ENCODE results near the gene ZNF791. TPM values are rescaled to one million over a fixed set of nuclear protein-coding genes. Genes with fewer than 3 reads are reported as not detected.

The ZNF791 gene
- polyA plus RNA-seq, 3 donors, result 5.2 to 8.2 (median 5.9) TPM

DNA sequence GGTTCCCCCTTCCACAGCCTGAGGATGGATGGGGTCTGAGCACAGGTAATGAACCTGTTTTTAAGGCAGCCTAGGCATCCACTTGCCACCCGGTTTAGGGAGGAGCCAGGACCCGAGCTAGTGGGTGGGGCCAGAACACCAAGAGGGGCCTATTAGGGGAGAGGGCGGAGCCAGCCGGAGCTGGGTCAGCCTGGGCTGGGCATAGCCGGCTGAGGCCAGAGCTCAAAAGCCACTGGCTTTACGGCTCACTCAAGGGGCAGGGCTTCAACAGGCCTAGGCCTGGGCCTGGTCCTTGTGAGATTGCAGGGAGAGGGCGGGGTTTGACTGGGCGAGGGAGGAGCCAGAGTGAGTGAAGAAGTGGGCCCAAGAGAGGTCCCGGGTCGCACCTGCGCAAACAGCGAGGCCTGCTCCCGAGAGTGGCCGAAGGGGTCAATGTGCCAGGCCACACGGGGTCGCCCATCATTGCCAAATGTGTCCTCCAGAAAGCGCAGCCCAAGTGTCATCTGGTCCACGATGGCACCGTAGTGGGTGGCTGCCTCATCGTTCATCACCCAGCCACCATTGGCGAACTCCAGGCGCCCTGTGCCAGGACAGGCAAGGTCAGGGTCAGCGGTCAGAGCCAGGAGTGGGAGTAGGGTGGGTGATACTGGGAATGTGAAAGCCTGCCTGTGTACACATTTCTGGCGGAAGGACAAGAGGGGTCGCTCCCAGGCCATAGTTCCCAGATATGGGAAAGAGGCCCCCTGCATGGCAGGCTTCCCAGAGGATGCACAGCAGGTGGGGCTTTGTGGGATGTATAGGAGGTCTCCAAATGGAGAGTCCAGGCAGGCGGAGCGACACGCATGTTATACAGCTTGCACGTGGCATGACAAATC is 53.9 kb downstream of the ZNF791 start:
- TF ChIP-seq, protein P1, sequence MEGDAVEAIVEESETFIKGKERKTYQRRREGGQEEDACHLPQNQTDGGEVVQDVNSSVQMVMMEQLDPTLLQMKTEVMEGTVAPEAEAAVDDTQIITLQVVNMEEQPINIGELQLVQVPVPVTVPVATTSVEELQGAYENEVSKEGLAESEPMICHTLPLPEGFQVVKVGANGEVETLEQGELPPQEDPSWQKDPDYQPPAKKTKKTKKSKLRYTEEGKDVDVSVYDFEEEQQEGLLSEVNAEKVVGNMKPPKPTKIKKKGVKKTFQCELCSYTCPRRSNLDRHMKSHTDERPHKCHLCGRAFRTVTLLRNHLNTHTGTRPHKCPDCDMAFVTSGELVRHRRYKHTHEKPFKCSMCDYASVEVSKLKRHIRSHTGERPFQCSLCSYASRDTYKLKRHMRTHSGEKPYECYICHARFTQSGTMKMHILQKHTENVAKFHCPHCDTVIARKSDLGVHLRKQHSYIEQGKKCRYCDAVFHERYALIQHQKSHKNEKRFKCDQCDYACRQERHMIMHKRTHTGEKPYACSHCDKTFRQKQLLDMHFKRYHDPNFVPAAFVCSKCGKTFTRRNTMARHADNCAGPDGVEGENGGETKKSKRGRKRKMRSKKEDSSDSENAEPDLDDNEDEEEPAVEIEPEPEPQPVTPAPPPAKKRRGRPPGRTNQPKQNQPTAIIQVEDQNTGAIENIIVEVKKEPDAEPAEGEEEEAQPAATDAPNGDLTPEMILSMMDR (IDR thresholded peaks at IDR 0.05), result no peak
- peaks cover 63% of the 10 kb centered on the region for H3K79me2 ChIP-seq (ENCODE audit: insufficient read depth, low read length)
- Mint-ChIP-seq H3K4me1 (peaks cover 35% of the 10 kb centered on the region), H3K27ac (peak overlapping the region; percentile 77 to 98 (median 96)), H3K36me3 (peaks cover 39 to 59% of the 10 kb centered on the region in 2 donors), H3K9me3 (no peaks in the 10 kb centered on the region), H3K27me3 (ENCODE audit: low read depth in 3 of 3) (peaks cover 0 to 3% (median 2%) of the 10 kb centered on the region in 3 donors), H3K4me3 (peak overlapping the region in 1 of 2 donors; percentile 95)
- intact Hi-C loops (cut with micrococcal nuclease), result loop anchor here (2.0 to 10.0 kb wide), 5 partner anchors 16 to 500 kb away; partner anchors contain the start of genes ZNF490 (in 2 of the 2), ZNF791 (in 2 of the 2), DHPS (in 1 of the 2) and JUNB (in 1 of the 2)
- 79% methylated on average over 24 of the region's 29 CpGs for WGBS (ENCODE audit: insufficient coverage)
- H3K9ac ChIP-seq (ENCODE audit: insufficient read depth, low read length, poor library complexity, severe bottlenecking), result peak overlapping the region; percentile 44
- H2AFZ ChIP-seq (ENCODE audit: insufficient read depth, low read depth, low read length, poor library complexity, severe bottlenecking), result no peak overlapping the region
- H3K9me3 ChIP-seq (replicated peaks in 1 of 2; ENCODE audit: control insufficient read depth in 1 of 2, insufficient read depth in 1 of 2, low read length in 2 of 2), result no peaks in the 10 kb centered on the region
- H3K4me3 ChIP-seq (replicated peaks in 1 of 3; ENCODE audit: low read depth in 2 of 3, low read length in 3 of 3), result peak overlapping the region in 1 of 3 experiments; percentile 96
- peak overlapping the region; percentile 77 for H3K4me2 ChIP-seq (replicated peaks; ENCODE audit: extremely low read depth, low read length, poor library complexity, severe bottlenecking)
- peak overlapping the region; percentile 76 to 96 for H3K27ac ChIP-seq (ENCODE audit: low read depth in 1 of 2, low read length in 2 of 2)
- H4K20me1 ChIP-seq (ENCODE audit: insufficient read depth, low read length), result peaks cover 56% of the 10 kb centered on the region
- peaks cover 40 to 49% of the 10 kb centered on the region in 2 donors for H3K4me1 ChIP-seq (ENCODE audit: control insufficient read depth in 1 of 2, insufficient read depth in 2 of 2, low read length in 2 of 2)
- peaks cover 48 to 52% of the 10 kb centered on the region in 2 donors for H3K36me3 ChIP-seq (replicated peaks in 1 of 2; ENCODE audit: control insufficient read depth in 1 of 2, insufficient read depth in 2 of 2, low read length in 2 of 2)
- DNase-seq, result no peak
- H3K27me3 ChIP-seq (ENCODE audit: control insufficient read depth in 2 of 2, insufficient read depth in 2 of 2, low read length in 2 of 2), result no peaks in the 10 kb centered on the region

DNA sequence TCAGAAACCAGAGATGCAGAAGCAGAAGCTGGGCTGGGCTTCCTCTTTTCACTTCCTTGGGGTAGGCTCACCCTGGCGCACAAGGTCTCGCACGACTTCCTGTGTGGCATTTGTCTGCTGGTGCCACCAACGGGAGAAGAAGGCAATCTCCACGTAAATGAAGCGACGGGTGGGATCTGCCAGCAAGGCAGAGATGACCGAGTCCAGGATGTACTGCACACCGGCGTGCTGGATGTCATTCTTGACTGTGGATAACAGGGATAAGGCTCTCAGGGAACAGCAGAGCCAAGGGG is 54.5 kb downstream of the ZNF791 start:
- Histone ChIP-seq H3K27ac (ENCODE audit: low read depth in 1 of 2, low read length in 2 of 2) (peak overlapping the region; percentile 76 to 96), H3K9ac (ENCODE audit: insufficient read depth, low read length, poor library complexity, severe bottlenecking) (peak overlapping the region; percentile 95), H2AFZ (ENCODE audit: insufficient read depth, low read depth, low read length, poor library complexity, severe bottlenecking) (no peak overlapping the region), H3K4me1 (ENCODE audit: control insufficient read depth in 1 of 2, insufficient read depth in 2 of 2, low read length in 2 of 2) (peaks cover 45 to 54% of the 10 kb centered on the region in 2 donors), H3K36me3 (replicated peaks in 1 of 2; ENCODE audit: control insufficient read depth in 1 of 2, insufficient read depth in 2 of 2, low read length in 2 of 2) (peaks cover 44 to 47% of the 10 kb centered on the region in 2 donors), H3K4me3 (replicated peaks in 1 of 3; ENCODE audit: low read depth in 2 of 3, low read length in 3 of 3) (peak overlapping the region; percentile 93 to 98 (median 96)), H4K20me1 (ENCODE audit: insufficient read depth, low read length) (peaks cover 51% of the 10 kb centered on the region), H3K9me3 (replicated peaks in 1 of 2; ENCODE audit: control insufficient read depth in 1 of 2, insufficient read depth in 1 of 2, low read length in 2 of 2) (no peaks in the 10 kb centered on the region), H3K27me3 (ENCODE audit: control insufficient read depth in 2 of 2, insufficient read depth in 2 of 2, low read length in 2 of 2) (no peaks in the 10 kb centered on the region), H3K79me2 (ENCODE audit: insufficient read depth, low read length) (peaks cover 69% of the 10 kb centered on the region), H3K4me2 (replicated peaks; ENCODE audit: extremely low read depth, low read length, poor library complexity, severe bottlenecking) (peak overlapping the region; percentile 77)
- intact Hi-C loops (cut with micrococcal nuclease), result loop anchor here (2.0 to 10.0 kb wide), 5 partner anchors 16 to 500 kb away; partner anchors contain the start of genes ZNF490 (in 2 of the 2), ZNF791 (in 2 of the 2), DHPS (in 1 of the 2) and JUNB (in 1 of the 2)
- H3K4me1 Mint-ChIP-seq, result peaks cover 39% of the 10 kb centered on the region
- H3K4me3 Mint-ChIP-seq, result peak overlapping the region; percentile 95 to 98
- DNase-seq, result peak; percentile 93 to 96 (median 93)
- peaks cover 33 to 53% of the 10 kb centered on the region in 2 donors for H3K36me3 Mint-ChIP-seq
- TF ChIP-seq, protein P1 (IDR thresholded peaks at IDR 0.05), result no peak
- peaks cover 0 to 3% (median 2%) of the 10 kb centered on the region in 3 donors for H3K27me3 Mint-ChIP-seq (ENCODE audit: low read depth in 3 of 3)
- peak overlapping the region; percentile 94 to 98 (median 96) for H3K27ac Mint-ChIP-seq
- WGBS (ENCODE audit: insufficient coverage), result 0% methylated on average over 10 of the region's 10 CpGs
- H3K9me3 Mint-ChIP-seq, result no peaks in the 10 kb centered on the region
